OCI-LY3 (cell line): ENCODE measurements around the gene PCGF6.

Experiments used
- CTCF ChIP-seq: fragments of 200-600, 300-600 bp; sonication (generic); IDR thresholded peaks from 2 replicates; pipeline ENCODE4 v1.5.1; 2014; ENCODE audit warnings: antibody characterized with exemption, low read length, low read depth
- EZH2phosphoT487 ChIP-seq: fragments of 200-600 bp; shearing (Covaris generic); IDR thresholded peaks from 2 replicates; pipeline ENCODE4 v1.6.1; 2018; ENCODE audit warnings: antibody characterized with exemption, mixed run types, low read depth

GRCh38 chr10:103276251-103276895 is 74.6 kb downstream of the PCGF6 start:
- TF ChIP-seq CTCF = no peak
- TF ChIP-seq EZH2phosphoT487 = no peak
